ENCODE results near the gene GLB1L3.

GRCh38 chr11:134334796-134335571 is 58.8 kb downstream of the GLB1L3 start:
- TF ChIP-seq CTCF (IDR thresholded peaks at IDR 0.05) (no peak), EZH2 (IDR thresholded peaks at IDR 0.05) (no peak), EZH2phosphoT487 (IDR thresholded peaks at IDR 0.05) (no peak)

Measured in neural progenitor cell (in vitro differentiated cells).